Endothelial cell (in vitro differentiated cells): ENCODE results near the gene LRP5. TPM values are rescaled to one million over a fixed set of nuclear protein-coding genes. Genes with fewer than 3 reads are reported as not detected.

Source experiments
- DNase-seq: peaks from one replicate; pipeline ENCODE4 v3.0.0; 2021; ENCODE audit warnings: low spot score
- H3K27ac Mint-ChIP-seq: one replicate; pipeline ENCODE4 v1.8.0; 2021; ENCODE audit warnings: mixed read lengths, inconsistent platforms; ENCODE audit not compliant: unreplicated experiment
- H3K27me3 Mint-ChIP-seq: one replicate; pipeline ENCODE4 v1.8.0; 2021; ENCODE audit warnings: mild to moderate bottlenecking, moderate library complexity, mixed read lengths, inconsistent platforms; ENCODE audit not compliant: unreplicated experiment
- H3K36me3 Mint-ChIP-seq: one replicate; pipeline ENCODE4 v1.8.0; 2021; ENCODE audit warnings: mild to moderate bottlenecking, low read depth, mixed read lengths, inconsistent platforms; ENCODE audit not compliant: unreplicated experiment
- H3K4me1 Mint-ChIP-seq: one replicate; pipeline ENCODE4 v1.8.0; 2021; ENCODE audit warnings: mild to moderate bottlenecking, mixed read lengths, inconsistent platforms; ENCODE audit not compliant: unreplicated experiment
- H3K4me3 Mint-ChIP-seq: one replicate; pipeline ENCODE4 v1.8.0; 2021; ENCODE audit warnings: mild to moderate bottlenecking, mixed read lengths, inconsistent platforms; ENCODE audit not compliant: unreplicated experiment
- H3K9me3 Mint-ChIP-seq: one replicate; pipeline ENCODE4 v1.8.0; 2021; ENCODE audit warnings: mixed read lengths, inconsistent platforms; ENCODE audit not compliant: unreplicated experiment
- total RNA-seq: library from RNA; stranded (reverse); fragmentation: NEBNext Ultra II Directional; extraction: Animal tissue kit (Norgen Biotek cat#: 25700); gene quantifications from one replicate; pipeline ENCODE4 v1.2.1, GENCODE V29; 2021; ENCODE audit not compliant: unreplicated experiment
- TF ChIP-seq, protein P1 (sequence below): fragments of 200-600 bp; sonication (generic); IDR thresholded peaks from one replicate; pipeline ENCODE4 v1.5.0; 2021; ENCODE audit warnings: antibody characterized with exemption; ENCODE audit not compliant: unreplicated experiment

Gene LRP5
- total RNA-seq, 1 donor from 2014 or later = 72.3 TPM

DNA sequence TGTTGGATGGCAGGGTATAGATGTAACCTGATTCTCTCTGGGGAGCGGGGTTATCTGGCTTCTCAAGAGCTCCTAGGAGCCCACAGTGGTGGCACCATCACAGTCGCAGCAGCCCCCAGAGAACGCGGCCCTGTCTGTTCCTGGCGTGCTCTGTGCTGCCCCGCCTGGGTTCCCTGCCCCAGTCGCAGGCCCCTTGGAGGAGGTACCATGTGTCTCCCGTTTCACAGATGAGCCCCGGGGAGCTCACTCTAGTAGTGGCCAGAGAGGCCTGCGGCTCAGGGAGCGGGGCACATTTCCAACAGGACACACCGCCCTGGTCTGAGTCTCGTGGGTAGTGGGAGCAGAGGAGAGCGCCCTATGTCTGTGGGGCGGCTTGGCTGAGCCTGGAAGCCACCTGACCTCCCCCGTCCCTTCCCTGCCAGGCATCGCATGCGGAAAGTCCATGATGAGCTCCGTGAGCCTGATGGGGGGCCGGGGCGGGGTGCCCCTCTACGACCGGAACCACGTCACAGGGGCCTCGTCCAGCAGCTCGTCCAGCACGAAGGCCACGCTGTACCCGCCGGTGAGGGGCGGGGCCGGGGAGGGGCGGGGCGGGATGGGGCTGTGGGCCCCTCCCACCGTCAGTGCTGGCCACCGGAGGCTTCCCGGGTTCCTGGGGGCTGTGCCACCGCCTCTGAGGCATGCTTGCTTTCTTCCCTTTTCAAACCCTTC lies 127.1 kb downstream of the LRP5 start:
- peaks cover 6% of the 10 kb centered on the region for H3K36me3 Mint-ChIP-seq
- no peak overlapping the region for H3K4me3 Mint-ChIP-seq
- no peak for DNase-seq
- no peak overlapping the region for H3K27ac Mint-ChIP-seq
- H3K9me3 Mint-ChIP-seq = no peaks in the 10 kb centered on the region
- TF ChIP-seq, protein P1, sequence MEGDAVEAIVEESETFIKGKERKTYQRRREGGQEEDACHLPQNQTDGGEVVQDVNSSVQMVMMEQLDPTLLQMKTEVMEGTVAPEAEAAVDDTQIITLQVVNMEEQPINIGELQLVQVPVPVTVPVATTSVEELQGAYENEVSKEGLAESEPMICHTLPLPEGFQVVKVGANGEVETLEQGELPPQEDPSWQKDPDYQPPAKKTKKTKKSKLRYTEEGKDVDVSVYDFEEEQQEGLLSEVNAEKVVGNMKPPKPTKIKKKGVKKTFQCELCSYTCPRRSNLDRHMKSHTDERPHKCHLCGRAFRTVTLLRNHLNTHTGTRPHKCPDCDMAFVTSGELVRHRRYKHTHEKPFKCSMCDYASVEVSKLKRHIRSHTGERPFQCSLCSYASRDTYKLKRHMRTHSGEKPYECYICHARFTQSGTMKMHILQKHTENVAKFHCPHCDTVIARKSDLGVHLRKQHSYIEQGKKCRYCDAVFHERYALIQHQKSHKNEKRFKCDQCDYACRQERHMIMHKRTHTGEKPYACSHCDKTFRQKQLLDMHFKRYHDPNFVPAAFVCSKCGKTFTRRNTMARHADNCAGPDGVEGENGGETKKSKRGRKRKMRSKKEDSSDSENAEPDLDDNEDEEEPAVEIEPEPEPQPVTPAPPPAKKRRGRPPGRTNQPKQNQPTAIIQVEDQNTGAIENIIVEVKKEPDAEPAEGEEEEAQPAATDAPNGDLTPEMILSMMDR = no peak
- peaks cover 26% of the 10 kb centered on the region for H3K4me1 Mint-ChIP-seq
- H3K27me3 Mint-ChIP-seq = no peaks in the 10 kb centered on the region

DNA sequence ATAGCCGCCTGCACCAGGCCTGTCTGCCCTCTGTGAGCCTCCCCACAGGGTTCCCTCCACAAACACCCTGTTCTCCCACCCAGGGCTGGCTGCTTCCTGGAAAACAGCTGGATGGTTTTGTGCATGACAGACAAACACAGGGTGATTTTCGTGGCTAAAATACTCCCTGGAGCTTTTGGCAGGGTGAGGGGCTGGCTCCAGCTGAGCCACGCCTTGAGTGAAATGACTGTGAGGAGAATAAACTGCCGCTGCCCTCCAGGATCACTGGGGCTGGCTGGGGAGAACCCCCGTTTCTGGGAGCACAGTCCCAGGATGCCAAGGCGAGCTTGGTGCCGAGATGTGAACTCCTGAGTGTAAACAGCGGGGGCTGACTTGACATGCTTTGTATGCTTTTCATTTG lies 127.8 kb downstream of the LRP5 start:
- Mint-ChIP-seq H3K9me3 (no peaks in the 10 kb centered on the region), H3K27ac (no peak overlapping the region)

DNA sequence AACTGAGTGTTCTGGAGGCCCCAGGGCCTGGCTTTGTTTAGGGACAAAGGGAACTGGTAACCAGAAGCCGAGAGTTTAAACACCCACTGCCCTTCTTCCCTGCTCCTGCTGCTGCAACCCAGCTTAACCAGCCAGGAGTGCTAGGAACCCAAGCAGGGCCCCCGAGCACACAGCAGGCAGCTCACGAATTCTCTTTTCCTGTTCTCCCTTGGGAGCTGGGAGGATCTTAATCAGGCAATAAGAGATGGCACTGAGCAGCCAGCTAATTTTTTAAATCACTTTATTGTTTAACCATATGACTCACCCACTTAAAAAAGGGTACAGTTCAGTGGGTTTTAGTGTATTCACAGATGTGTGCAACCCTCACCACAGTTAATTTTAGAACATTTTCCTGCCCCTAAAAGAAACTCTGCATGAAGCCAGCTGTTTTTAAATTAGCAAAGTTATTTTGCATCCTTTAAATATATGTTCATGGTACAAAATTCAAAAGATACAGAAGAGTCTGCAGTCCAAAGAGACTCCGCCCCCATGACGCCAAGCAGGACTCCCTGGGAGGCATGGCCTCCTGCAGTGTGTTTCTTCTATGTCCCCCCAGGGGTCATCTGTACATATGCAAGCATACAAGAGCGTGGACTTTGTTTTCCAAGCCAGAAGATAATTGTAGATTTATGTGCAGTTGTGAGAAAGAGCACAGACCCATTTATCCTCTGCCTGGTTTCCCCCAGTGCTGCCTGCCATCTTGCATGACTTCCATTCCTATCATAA lies 129.3 kb downstream of the LRP5 start:
- Mint-ChIP-seq H3K4me3 (no peak overlapping the region), H3K4me1 (peaks cover 25% of the 10 kb centered on the region), H3K27me3 (no peaks in the 10 kb centered on the region), H3K9me3 (no peaks in the 10 kb centered on the region), H3K36me3 (peaks cover 6% of the 10 kb centered on the region), H3K27ac (no peak overlapping the region)
- TF ChIP-seq, protein P1 = no peak
- no peak for DNase-seq

More for the DNA sequence above, 127.8 kb downstream of the LRP5 start:
- no peaks in the 10 kb centered on the region for H3K27me3 Mint-ChIP-seq
- DNase-seq = no peak
- TF ChIP-seq, protein P1 = no peak
- H3K4me3 Mint-ChIP-seq = no peak overlapping the region
- peaks cover 6% of the 10 kb centered on the region for H3K36me3 Mint-ChIP-seq
- H3K4me1 Mint-ChIP-seq = peaks cover 26% of the 10 kb centered on the region

DNA sequence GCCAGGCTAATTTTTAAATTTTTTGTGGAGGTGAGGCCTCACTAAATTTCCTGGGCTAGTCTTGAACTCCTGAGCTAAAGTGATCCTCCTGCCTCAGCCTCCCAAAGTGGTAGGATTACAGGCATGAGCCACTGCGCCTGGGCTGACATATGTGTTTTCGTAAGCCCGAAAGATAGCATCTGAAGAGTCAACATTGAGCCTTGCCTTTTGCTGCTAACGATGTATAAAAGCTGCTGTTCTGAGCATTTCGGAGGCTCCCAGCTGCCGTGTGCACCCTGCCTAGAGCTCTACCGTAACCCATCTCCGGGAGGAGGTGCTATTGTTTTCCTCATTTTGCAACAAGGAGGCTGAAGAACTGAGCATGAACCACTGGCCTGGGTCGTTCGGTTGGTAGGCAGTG lies 130.0 kb downstream of the LRP5 start:
- Mint-ChIP-seq H3K9me3 (no peaks in the 10 kb centered on the region), H3K4me3 (no peak overlapping the region), H3K4me1 (peaks cover 18% of the 10 kb centered on the region), H3K27me3 (peaks cover 2% of the 10 kb centered on the region), H3K27ac (no peak overlapping the region), H3K36me3 (peaks cover 8% of the 10 kb centered on the region)
- TF ChIP-seq, protein P1 = no peak
- DNase-seq = no peak

DNA sequence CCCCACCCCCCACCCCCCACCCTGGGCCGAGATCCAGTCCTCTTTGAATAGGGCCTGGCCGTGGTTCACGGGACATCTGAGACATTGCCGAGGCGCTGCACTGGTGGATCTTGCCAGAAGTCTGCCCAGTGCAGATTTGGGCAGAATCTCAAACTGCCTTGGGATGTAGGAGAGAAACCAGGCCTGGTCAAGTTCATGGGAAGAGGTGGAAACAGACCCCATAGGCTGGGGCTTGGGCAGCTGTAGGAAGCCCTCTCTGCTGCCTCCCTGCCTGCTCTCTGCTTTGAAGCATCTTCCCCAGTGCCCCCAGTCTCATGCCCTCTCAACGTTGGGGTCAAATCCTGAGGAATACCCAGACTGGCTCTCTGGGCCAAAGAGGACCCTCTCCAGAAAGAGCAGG lies 132.2 kb downstream of the LRP5 start:
- peaks cover 16% of the 10 kb centered on the region for H3K36me3 Mint-ChIP-seq
- no peak overlapping the region for H3K27ac Mint-ChIP-seq
- H3K9me3 Mint-ChIP-seq = no peaks in the 10 kb centered on the region
- H3K27me3 Mint-ChIP-seq = peaks cover 3% of the 10 kb centered on the region
- no peak for DNase-seq
- peaks cover 14% of the 10 kb centered on the region for H3K4me1 Mint-ChIP-seq
- H3K4me3 Mint-ChIP-seq = no peak overlapping the region
- TF ChIP-seq, protein P1 = no peak
